Measurements from ENCODE around the gene SLC36A1.

GRCh38 chr5:151487544-151487943, 40.1 kb downstream of the SLC36A1 start:
- no peak for TF ChIP-seq POLR2AphosphoS5 (IDR thresholded peaks at IDR 0.05; ENCODE audit: low read depth, low read length)
- TF ChIP-seq MAX (IDR thresholded peaks at IDR 0.05) = no peak
- TF ChIP-seq POLR2A (IDR thresholded peaks at IDR 0.05; ENCODE audit: borderline replicate concordance, extremely low read depth, insufficient read depth, insufficient read length) = no peak
- no peak for TF ChIP-seq JUND (IDR thresholded peaks at IDR 0.05)
- no peak for TF ChIP-seq CTCF (IDR thresholded peaks at IDR 0.05 in 2 of 3, conservative IDR thresholded peaks at IDR 0.05 in 1 of 3; ENCODE audit: borderline replicate concordance in 1 of 3, insufficient read depth in 1 of 3, low read depth in 2 of 3, low read length in 2 of 3)

All from HCT116 (cell line).